Measurements from ENCODE around the gene GBE1. TPM values are rescaled to one million over a fixed set of nuclear protein-coding genes. Genes with fewer than 3 reads are reported as not detected.

GBE1 gene
- 100 to 1,000 TPM in 1 of 9 donors, 10 to 100 TPM in 8; 53.3 to 104 (median 85.2) TPM for total RNA-seq
- polyA plus RNA-seq, result 10 to 100 TPM; 16.0 to 97.0 (median 30.9) TPM
- long read RNA-seq, donor 1, transcript GBE1-201 (16 exons, 3,461 nt), result major isoform, 15 of 53 reads
- long read RNA-seq, donor 1, partial matches to known transcripts, result 38 of 53 reads
- long read RNA-seq, donor 1, other reads (novel, unspliced or antisense), result 0 of 53 reads
- long read RNA-seq, donor 2, transcript GBE1-201 (16 exons, 3,461 nt), result major isoform, 15 of 47 reads
- long read RNA-seq, donor 2, partial matches to known transcripts, result 32 of 47 reads
- long read RNA-seq, donor 2, other reads (novel, unspliced or antisense), result 0 of 47 reads
- long read RNA-seq, donor 3, transcript GBE1-201 (16 exons, 3,461 nt), result major isoform, 21 of 57 reads
- long read RNA-seq, donor 3, partial matches to known transcripts, result 36 of 57 reads
- long read RNA-seq, donor 3, other reads (novel, unspliced or antisense), result 0 of 57 reads
- long read RNA-seq, donor 4, transcript GBE1-201 (16 exons, 3,461 nt), result major isoform, 58 of 79 reads
- long read RNA-seq, donor 4, partial matches to known transcripts, result 17 of 79 reads
- long read RNA-seq, donor 4, other reads (novel, unspliced or antisense), result 4 of 79 reads
- long read RNA-seq, donor 5, transcript GBE1-201 (16 exons, 3,461 nt), result major isoform, 296 of 311 reads
- long read RNA-seq, donor 5, partial matches to known transcripts, result 9 of 311 reads
- long read RNA-seq, donor 5, other reads (novel, unspliced or antisense), result 5 of 311 reads
- long read RNA-seq, donor 6, transcript GBE1-201 (16 exons, 3,461 nt), result major isoform, 26 of 34 reads
- long read RNA-seq, donor 6, partial matches to known transcripts, result 6 of 34 reads
- long read RNA-seq, donor 6, other reads (novel, unspliced or antisense), result 2 of 34 reads
- long read RNA-seq, donor 7, partial matches to known transcripts, result 13 of 14 reads
- long read RNA-seq, donor 7, other reads (novel, unspliced or antisense), result 0 of 14 reads
- long read RNA-seq, donor 8, transcript GBE1-201 (16 exons, 3,461 nt), result major isoform, 12 of 42 reads
- long read RNA-seq, donor 8, partial matches to known transcripts, result 30 of 42 reads
- long read RNA-seq, donor 8, other reads (novel, unspliced or antisense), result 0 of 42 reads
- long read RNA-seq, donor 9, transcript GBE1-201 (16 exons, 3,461 nt), result major isoform, 12 of 44 reads
- long read RNA-seq, donor 9, partial matches to known transcripts, result 32 of 44 reads
- long read RNA-seq, donor 9, other reads (novel, unspliced or antisense), result 0 of 44 reads
- long read RNA-seq, donor 10, partial matches to known transcripts, result 9 of 13 reads
- long read RNA-seq, donor 10, other reads (novel, unspliced or antisense), result 0 of 13 reads

DNA sequence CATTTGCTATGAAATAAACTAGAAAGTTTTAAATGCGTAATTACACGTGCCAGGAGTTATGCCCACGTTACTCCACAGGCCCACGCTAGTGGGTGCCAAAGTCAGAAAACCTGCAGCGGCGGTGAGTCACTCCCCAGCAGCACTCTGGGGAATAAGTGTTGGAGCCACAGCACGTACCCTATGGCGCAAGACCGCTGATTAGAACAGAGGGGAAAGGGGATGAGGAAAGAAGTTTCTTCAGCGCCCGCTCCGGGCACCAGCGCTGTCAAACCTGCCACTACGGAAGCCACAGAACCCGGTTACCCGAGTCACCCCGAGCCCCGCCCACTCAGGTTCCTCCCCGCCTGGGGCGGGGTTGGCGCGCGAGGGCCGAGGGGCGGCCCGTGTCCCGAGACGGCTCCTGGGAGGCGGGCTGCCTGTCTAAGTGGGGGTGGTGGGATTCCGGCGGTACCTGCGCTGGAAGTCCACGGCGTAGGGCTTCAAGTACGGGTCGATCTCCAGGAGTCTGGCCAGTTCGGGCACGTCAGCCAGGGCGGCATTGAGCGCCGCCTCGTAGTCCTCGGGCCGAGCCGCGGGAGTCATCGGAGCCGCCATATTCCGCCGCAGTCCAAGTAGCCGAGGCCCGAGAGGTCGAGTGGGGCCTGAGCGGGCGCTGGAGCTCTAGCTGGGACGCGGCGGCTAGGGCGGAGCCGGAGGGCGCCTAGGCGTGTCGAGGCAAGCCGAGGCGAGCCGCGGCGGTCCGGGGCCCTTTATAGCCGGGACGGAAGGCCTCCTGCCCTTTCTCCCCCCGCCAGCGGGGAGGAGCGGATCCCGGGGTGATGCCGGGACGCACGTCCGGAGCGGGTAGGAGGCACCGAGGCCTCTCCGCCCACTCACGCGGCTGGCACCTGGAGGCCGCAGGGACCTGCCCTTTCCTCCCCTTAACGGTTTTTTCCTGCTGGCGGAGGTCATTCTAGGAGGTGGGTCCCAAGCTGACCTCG lies at the start of gene GBE1:
Gene GBE1 (minus strand): TSS at position 722 of the 980 bp plus-strand sequence. CDS start 128 bp downstream, at position 594.
- no peaks in the 10 kb centered on the region for H3K27me3 ChIP-seq
- peaks cover 17 to 42% of the 10 kb centered on the region in 2 donors for H3K4me1 ChIP-seq (replicated peaks in 1 of 2)
- peak within 1 kb of the TSS; percentile 94 to 100 (median 99) for H3K27ac ChIP-seq
- DNase-seq, result peak; percentile 94 to 97 (median 96)
- H3K4me3 ChIP-seq, result peak within 1 kb of the TSS; percentile 62 to 72 (median 71)
- no peaks in the 10 kb centered on the region for H3K9me3 ChIP-seq (replicated peaks in 1 of 3)
- 0 to 1% (median 0%) methylated on average over 12 to 88 of the region's 88 CpGs for WGBS, 4 donors
- TF ChIP-seq POLR2A (IDR thresholded peaks at IDR 0.05) (peak; percentile 70 to 86), CTCF (IDR thresholded peaks at IDR 0.05) (peak in 5 of 6 experiments; percentile 9 to 56 (median 34))
- H3K36me3 ChIP-seq (replicated peaks in 1 of 2), result no peaks in the 10 kb centered on the region
- intact Hi-C loops (cut with DNase I), result no loop called here

DNA sequence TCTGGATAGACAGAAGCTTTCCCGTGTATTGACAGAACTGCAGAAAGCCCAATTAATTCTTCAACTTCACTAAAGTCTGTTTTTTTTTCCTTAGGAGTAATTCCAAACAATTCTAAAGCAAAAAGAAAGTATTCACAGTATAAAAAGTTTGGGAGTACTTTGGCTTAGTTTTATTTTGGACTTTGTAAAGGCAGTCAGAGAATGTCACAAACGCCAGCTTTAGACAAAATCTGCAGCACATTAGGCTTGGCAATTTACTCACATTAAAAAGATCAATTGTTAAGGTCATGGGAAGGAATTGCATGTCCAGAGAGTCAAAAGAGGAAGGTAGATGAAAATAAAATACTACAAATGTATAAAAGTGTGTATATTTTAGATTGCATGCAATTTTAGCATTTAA lies 47.5 kb upstream of the GBE1 start:
- 75 to 83% (median 76%) methylated on average over 2 of the region's 2 CpGs for WGBS, 4 donors
- Histone ChIP-seq H3K27me3 (no peaks in the 10 kb centered on the region), H3K27ac (no peak overlapping the region), H3K4me3 (no peak overlapping the region), H3K9me3 (replicated peaks in 1 of 3) (no peaks in the 10 kb centered on the region), H3K36me3 (replicated peaks in 1 of 2) (no peaks in the 10 kb centered on the region), H3K4me1 (replicated peaks in 1 of 2) (no peaks in the 10 kb centered on the region)
- no peak for TF ChIP-seq POLR2A (IDR thresholded peaks at IDR 0.05)
- intact Hi-C loops (cut with DNase I), result no loop called here
- DNase-seq, result no peak

DNA sequence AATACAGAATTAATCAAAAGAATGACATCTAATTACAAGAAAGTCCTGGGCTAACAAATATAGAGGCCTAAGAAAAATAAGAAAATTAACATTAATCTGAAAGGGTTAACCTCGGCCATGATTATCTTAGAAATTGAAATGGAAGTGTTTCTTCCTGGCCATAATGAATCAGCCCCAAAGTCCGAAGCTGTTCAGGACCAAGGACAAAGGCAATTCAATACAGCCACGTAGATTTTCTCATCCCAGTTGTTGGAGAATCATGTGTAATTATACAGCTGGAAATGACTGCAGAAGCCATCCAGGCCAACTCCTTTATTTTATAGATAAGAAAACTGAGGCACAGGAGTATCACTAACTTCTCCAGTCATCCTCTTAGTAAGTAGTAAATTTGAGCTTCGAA lies 38.0 kb upstream of the GBE1 start:
- no peaks in the 10 kb centered on the region for H3K36me3 ChIP-seq (replicated peaks in 1 of 2)
- no peak overlapping the region for H3K4me3 ChIP-seq
- no peaks in the 10 kb centered on the region for H3K4me1 ChIP-seq (replicated peaks in 1 of 2)
- TF ChIP-seq CTCF (IDR thresholded peaks at IDR 0.05) (no peak), POLR2A (IDR thresholded peaks at IDR 0.05) (no peak)
- intact Hi-C loops (cut with DNase I), result no loop called here
- 36 to 47% (median 42%) methylated on average over 4 of the region's 4 CpGs for WGBS, 4 donors
- H3K9me3 ChIP-seq (replicated peaks in 1 of 3), result no peaks in the 10 kb centered on the region
- no peak overlapping the region for H3K27ac ChIP-seq
- DNase-seq, result no peak
- H3K27me3 ChIP-seq, result no peaks in the 10 kb centered on the region

GRCh38 chr3:81793410-81793809 lies 32.0 kb upstream of the GBE1 start:
- H3K27me3 ChIP-seq, result no peaks in the 10 kb centered on the region
- no peak overlapping the region for H3K27ac ChIP-seq
- H3K9me3 ChIP-seq (replicated peaks in 1 of 3), result no peaks in the 10 kb centered on the region
- no peak for TF ChIP-seq CTCF (IDR thresholded peaks at IDR 0.05)
- TF ChIP-seq POLR2A (IDR thresholded peaks at IDR 0.05), result no peak
- H3K4me1 ChIP-seq (replicated peaks in 1 of 2), result peaks cover 0 to 2% of the 10 kb centered on the region in 2 donors
- no peak overlapping the region for H3K4me3 ChIP-seq
- intact Hi-C loops (cut with DNase I), result no loop called here
- no peak for DNase-seq
- H3K36me3 ChIP-seq (replicated peaks in 1 of 2), result no peaks in the 10 kb centered on the region

Data from adrenal gland (tissue), 19 donors.